ENCODE data around the gene VARS2.

DNA sequence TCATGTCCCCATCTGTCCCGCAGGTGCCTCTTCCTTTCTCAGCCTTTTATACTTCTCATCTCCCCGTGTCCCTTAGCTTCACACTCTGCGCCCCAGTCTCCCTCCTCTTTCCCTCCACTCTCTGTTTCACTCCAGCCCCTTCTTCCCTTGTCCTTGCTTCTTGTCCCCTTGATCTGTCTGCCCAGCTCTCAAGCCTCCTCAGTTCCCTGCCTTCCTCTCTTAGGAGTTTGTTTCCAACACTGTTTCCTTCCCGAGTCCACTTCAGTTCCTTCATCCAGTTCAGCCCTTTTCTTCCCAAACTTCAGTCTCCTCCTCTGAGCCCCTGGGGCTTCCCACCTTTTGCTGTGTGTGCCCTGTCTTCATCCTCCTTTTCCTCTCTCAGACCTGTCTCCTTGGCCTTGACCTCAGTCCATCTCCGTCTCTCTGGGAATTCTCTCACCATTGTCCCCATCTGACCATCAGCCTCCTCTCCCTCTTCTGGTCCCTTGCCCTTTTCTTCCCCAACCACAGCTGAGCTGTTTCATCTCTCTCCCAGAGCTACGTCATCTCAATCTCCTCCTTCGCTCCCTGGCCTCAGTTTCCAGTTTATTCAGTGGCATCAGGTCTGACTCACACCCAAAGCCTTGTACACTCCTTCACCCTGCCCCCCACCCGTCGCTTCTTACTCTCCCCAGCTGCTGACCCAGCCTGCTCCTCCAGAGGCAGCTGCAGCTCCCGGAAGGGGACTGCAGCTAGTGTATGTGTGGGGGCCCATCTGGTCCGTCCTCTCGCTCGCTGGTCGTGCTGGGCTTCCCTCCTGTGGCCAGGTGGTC is 32.4 kb upstream of the VARS2 start:
- TF ChIP-seq, protein P1, sequence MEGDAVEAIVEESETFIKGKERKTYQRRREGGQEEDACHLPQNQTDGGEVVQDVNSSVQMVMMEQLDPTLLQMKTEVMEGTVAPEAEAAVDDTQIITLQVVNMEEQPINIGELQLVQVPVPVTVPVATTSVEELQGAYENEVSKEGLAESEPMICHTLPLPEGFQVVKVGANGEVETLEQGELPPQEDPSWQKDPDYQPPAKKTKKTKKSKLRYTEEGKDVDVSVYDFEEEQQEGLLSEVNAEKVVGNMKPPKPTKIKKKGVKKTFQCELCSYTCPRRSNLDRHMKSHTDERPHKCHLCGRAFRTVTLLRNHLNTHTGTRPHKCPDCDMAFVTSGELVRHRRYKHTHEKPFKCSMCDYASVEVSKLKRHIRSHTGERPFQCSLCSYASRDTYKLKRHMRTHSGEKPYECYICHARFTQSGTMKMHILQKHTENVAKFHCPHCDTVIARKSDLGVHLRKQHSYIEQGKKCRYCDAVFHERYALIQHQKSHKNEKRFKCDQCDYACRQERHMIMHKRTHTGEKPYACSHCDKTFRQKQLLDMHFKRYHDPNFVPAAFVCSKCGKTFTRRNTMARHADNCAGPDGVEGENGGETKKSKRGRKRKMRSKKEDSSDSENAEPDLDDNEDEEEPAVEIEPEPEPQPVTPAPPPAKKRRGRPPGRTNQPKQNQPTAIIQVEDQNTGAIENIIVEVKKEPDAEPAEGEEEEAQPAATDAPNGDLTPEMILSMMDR (IDR thresholded peaks at IDR 0.05), result no peak
- no peak for TF ChIP-seq POLR2AphosphoS5 (IDR thresholded peaks at IDR 0.05; ENCODE audit: insufficient read depth in 1 of 2, low read depth in 1 of 2)
